SU-DHL-6 (cell line): ENCODE results near the gene CBS.
"Not testable (repeated sequence)": the region's sequence is repeated elsewhere in the genome, so short reads cannot be mapped to it uniquely, and the experiment has no call there.

Experiments used
- H2AFZ ChIP-seq: fragments of 200-600 bp; sonication (generic); 2 replicates; pipeline ENCODE4 v1.6.1; 2014; ENCODE audit warnings: low read depth, mild to moderate bottlenecking, moderate library complexity, mixed read lengths, antibody characterized with exemption, low read length; ENCODE audit not compliant: severe bottlenecking
- H3F3A ChIP-seq: fragments of 200-600 bp; shearing (Covaris generic); 2 replicates; pipeline ENCODE4 v1.6.0; 2016; ENCODE audit warnings: antibody characterized with exemption, mild to moderate bottlenecking; ENCODE audit not compliant: insufficient read depth
- H3K27ac ChIP-seq: fragments of 200-600 bp; sonication (generic); 2 replicates; pipeline ENCODE4 v1.5.1; 2016; ENCODE audit warnings: low read depth, mild to moderate bottlenecking, low read length, moderate library complexity, mixed read lengths
- H3K27me3 ChIP-seq: fragments of 200-600 bp; sonication (generic), shearing (Covaris generic); 2 replicates; pipeline ENCODE4 v1.6.0; 2014; ENCODE audit warnings: mild to moderate bottlenecking, low read length
- H3K36me3 ChIP-seq: fragments of 200-600 bp; sonication (generic); 2 replicates; pipeline ENCODE4 v1.6.1; 2014; ENCODE audit warnings: mild to moderate bottlenecking, low read length, mixed read lengths
- H3K4me2 ChIP-seq: fragments of 300-600, 200-600 bp; shearing (Covaris generic), sonication (generic); 2 replicates; pipeline ENCODE4 v1.6.0; 2014; ENCODE audit warnings: low read length, low read depth, mild to moderate bottlenecking; ENCODE audit not compliant: poor library complexity, severe bottlenecking
- H3K4me3 ChIP-seq: fragments of 200-600 bp; sonication (generic); 2 replicates; pipeline ENCODE4 v1.5.1; 2014; ENCODE audit warnings: antibody characterized with exemption, low read length, mild to moderate bottlenecking, mixed read lengths; ENCODE audit not compliant: insufficient read depth, poor library complexity, severe bottlenecking
- H3K79me2 ChIP-seq: fragments of 200-600 bp; sonication (generic); 2 replicates; pipeline ENCODE4 v1.6.1; 2014; ENCODE audit warnings: mild to moderate bottlenecking, low read length, moderate library complexity; ENCODE audit not compliant: insufficient read depth
- H3K9ac ChIP-seq: fragments of 200-600 bp; sonication (generic); 2 replicates; pipeline ENCODE4 v1.7.0; 2014; ENCODE audit warnings: mild to moderate bottlenecking, low read length
- H3K9me2 ChIP-seq: fragments of 200-600 bp; sonication (generic); replicated peaks from 2 replicates; pipeline ENCODE4 v1.6.1; 2014; ENCODE audit warnings: low read length; ENCODE audit not compliant: insufficient read depth
- H3K9me3 ChIP-seq: fragments of 200-600 bp; sonication (generic); 2 replicates; pipeline ENCODE4 v1.6.1; 2014; ENCODE audit warnings: low read length, mixed read lengths; ENCODE audit not compliant: insufficient read depth
- H4K20me1 ChIP-seq: fragments of 200-600 bp; sonication (generic); 2 replicates; pipeline ENCODE4 v1.6.1; 2014; ENCODE audit warnings: low read depth, mild to moderate bottlenecking, antibody characterized with exemption, low read length, moderate library complexity, mixed read lengths

CBS gene

GRCh38 chr21:43075170-43076022 is at the start of gene CBS:
CBS (minus strand) TSS chr21:43075835; CDS start chr21:43072193, 3,642 bp downstream.
- not testable (repeated sequence) for H3K9ac ChIP-seq, H3K4me3 ChIP-seq, H3K36me3 ChIP-seq, H3K4me2 ChIP-seq, H3F3A ChIP-seq, H4K20me1 ChIP-seq, H3K79me2 ChIP-seq, H3K27ac ChIP-seq, H3K27me3 ChIP-seq, H2AFZ ChIP-seq, H3K9me2 ChIP-seq, H3K9me3 ChIP-seq

- not testable (repeated sequence) for H3K4me2 ChIP-seq, H3K4me3 ChIP-seq, H3K9ac ChIP-seq, H3K79me2 ChIP-seq, H3K27me3 ChIP-seq, H3F3A ChIP-seq, H3K36me3 ChIP-seq, H3K9me3 ChIP-seq, H3K9me2 ChIP-seq, H2AFZ ChIP-seq, H3K27ac ChIP-seq, H4K20me1 ChIP-seq
Measured at GRCh38 chr21:43115956-43116355, 40.3 kb upstream of the CBS start.

GRCh38 chr21:43114483-43114882 is 38.8 kb upstream of the CBS start:
- not testable (repeated sequence) for H3K9me3 ChIP-seq, H3F3A ChIP-seq, H3K27ac ChIP-seq, H3K9me2 ChIP-seq, H3K4me2 ChIP-seq, H3K27me3 ChIP-seq, H3K4me3 ChIP-seq, H3K79me2 ChIP-seq, H4K20me1 ChIP-seq, H2AFZ ChIP-seq, H3K9ac ChIP-seq, H3K36me3 ChIP-seq

- not testable (repeated sequence) for H2AFZ ChIP-seq, H3K27ac ChIP-seq, H3K4me3 ChIP-seq, H3K36me3 ChIP-seq, H3K4me2 ChIP-seq, H3K79me2 ChIP-seq, H3F3A ChIP-seq, H3K9ac ChIP-seq, H3K27me3 ChIP-seq, H3K9me3 ChIP-seq, H3K9me2 ChIP-seq, H4K20me1 ChIP-seq
Measured at GRCh38 chr21:43109006-43109405, 33.4 kb upstream of the CBS start.

- not testable (repeated sequence) for H3K9me3 ChIP-seq, H3K36me3 ChIP-seq, H3K27me3 ChIP-seq, H2AFZ ChIP-seq, H3K27ac ChIP-seq, H3K79me2 ChIP-seq, H3K9ac ChIP-seq, H3K4me3 ChIP-seq, H3K9me2 ChIP-seq, H4K20me1 ChIP-seq, H3K4me2 ChIP-seq, H3F3A ChIP-seq
Measured at GRCh38 chr21:43108177-43108576, 32.5 kb upstream of the CBS start.

GRCh38 chr21:43107794-43108137 is 32.1 kb upstream of the CBS start:
- not testable (repeated sequence) for H3K4me2 ChIP-seq, H3K27ac ChIP-seq, H3K27me3 ChIP-seq, H3K9ac ChIP-seq, H3K9me3 ChIP-seq, H3K79me2 ChIP-seq, H3K36me3 ChIP-seq, H2AFZ ChIP-seq, H3K4me3 ChIP-seq, H3F3A ChIP-seq, H3K9me2 ChIP-seq, H4K20me1 ChIP-seq

- H3K4me3 ChIP-seq, H3K79me2 ChIP-seq, H3K36me3 ChIP-seq, H3K9me3 ChIP-seq, H3K9ac ChIP-seq, H3K27ac ChIP-seq, H4K20me1 ChIP-seq, H3F3A ChIP-seq, H3K9me2 ChIP-seq, H2AFZ ChIP-seq, H3K4me2 ChIP-seq, H3K27me3 ChIP-seq: not testable (repeated sequence)
Measured at GRCh38 chr21:43106965-43107793, 31.5 kb upstream of the CBS start, which contains the start of gene U2AF1. U2AF1 (minus strand) TSS chr21:43107570; CDS start chr21:43107494, 76 bp downstream.

GRCh38 chr21:43104642-43105041 is 29.0 kb upstream of the CBS start:
- not testable (repeated sequence) for H3K9me3 ChIP-seq, H3K36me3 ChIP-seq, H3K9ac ChIP-seq, H4K20me1 ChIP-seq, H2AFZ ChIP-seq, H3K79me2 ChIP-seq, H3F3A ChIP-seq, H3K4me3 ChIP-seq, H3K9me2 ChIP-seq, H3K4me2 ChIP-seq, H3K27ac ChIP-seq, H3K27me3 ChIP-seq
